ENCODE results near the gene MAP3K10. TPM values are rescaled to one million over a fixed set of nuclear protein-coding genes. Genes with fewer than 3 reads are reported as not detected.

The MAP3K10 gene
- total RNA-seq, 1 experiment from 2014 or later = 11.2 TPM

DNA sequence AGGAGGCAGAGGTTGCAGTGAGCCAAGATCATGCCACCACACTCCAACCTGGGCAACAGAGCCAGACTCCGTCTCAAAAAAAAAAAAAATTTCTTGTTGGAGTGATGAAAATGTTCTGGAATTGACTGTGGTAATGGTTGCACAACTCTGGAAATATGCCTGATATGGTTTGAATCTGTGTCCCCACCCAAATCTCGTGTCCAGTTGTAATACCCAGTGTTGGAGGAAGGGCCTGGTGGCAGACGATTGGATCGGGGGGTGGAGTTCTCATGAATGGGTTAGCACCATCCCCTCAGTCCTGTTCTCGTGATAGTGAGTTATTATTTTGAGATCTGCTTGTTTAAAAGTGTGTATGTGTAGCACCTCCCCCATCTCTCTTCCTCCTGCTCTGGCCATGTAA is 41.1 kb upstream of the MAP3K10 start:
- no peak for ATAC-seq
- TF ChIP-seq EZH2 (IDR thresholded peaks at IDR 0.05; ENCODE audit: low read length, unreplicated experiment) (no peak), EZH2phosphoT487 (IDR thresholded peaks at IDR 0.05; ENCODE audit: borderline replicate concordance, low read length) (no peak)
- TF ChIP-seq, protein P1, sequence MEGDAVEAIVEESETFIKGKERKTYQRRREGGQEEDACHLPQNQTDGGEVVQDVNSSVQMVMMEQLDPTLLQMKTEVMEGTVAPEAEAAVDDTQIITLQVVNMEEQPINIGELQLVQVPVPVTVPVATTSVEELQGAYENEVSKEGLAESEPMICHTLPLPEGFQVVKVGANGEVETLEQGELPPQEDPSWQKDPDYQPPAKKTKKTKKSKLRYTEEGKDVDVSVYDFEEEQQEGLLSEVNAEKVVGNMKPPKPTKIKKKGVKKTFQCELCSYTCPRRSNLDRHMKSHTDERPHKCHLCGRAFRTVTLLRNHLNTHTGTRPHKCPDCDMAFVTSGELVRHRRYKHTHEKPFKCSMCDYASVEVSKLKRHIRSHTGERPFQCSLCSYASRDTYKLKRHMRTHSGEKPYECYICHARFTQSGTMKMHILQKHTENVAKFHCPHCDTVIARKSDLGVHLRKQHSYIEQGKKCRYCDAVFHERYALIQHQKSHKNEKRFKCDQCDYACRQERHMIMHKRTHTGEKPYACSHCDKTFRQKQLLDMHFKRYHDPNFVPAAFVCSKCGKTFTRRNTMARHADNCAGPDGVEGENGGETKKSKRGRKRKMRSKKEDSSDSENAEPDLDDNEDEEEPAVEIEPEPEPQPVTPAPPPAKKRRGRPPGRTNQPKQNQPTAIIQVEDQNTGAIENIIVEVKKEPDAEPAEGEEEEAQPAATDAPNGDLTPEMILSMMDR (conservative IDR thresholded peaks at IDR 0.05; ENCODE audit: low read depth, low read length) = no peak
- peaks cover 10% of the 10 kb centered on the region for H3K4me1 ChIP-seq (ENCODE audit: insufficient read depth, low read length)
- H3K36me3 ChIP-seq (ENCODE audit: low read depth, low read length) = no peaks in the 10 kb centered on the region
- POLR2A ChIA-PET (ENCODE audit: unreplicated experiment) = no interaction called here
- no peaks in the 10 kb centered on the region for H3K9me2 ChIP-seq (replicated peaks; ENCODE audit: low read length)
- H2AFZ ChIP-seq (ENCODE audit: low read length) = no peak overlapping the region
- no peak overlapping the region for H3K27ac ChIP-seq (ENCODE audit: low read length)
- no peak overlapping the region for H3K4me2 ChIP-seq (ENCODE audit: low read length)
- CTCF ChIA-PET = no interaction called here
- intact Hi-C loops (cut with micrococcal nuclease) = no loop called here
- no peaks in the 10 kb centered on the region for H3K9me3 ChIP-seq (ENCODE audit: low read length)
- no TSS peak for BruUV-seq (replicated peaks)
- H3K27me3 ChIP-seq (ENCODE audit: low read length) = no peaks in the 10 kb centered on the region
- no peaks in the 10 kb centered on the region for H3F3A ChIP-seq (ENCODE audit: low read length, unreplicated experiment)
- H4K20me1 ChIP-seq (ENCODE audit: low read length) = no peaks in the 10 kb centered on the region
- no peaks in the 10 kb centered on the region for H3K79me2 ChIP-seq (ENCODE audit: low read length)
- no peak overlapping the region for H3K4me3 ChIP-seq (ENCODE audit: low read length)
- no peak for DNase-seq
- no peak overlapping the region for H3K9ac ChIP-seq (ENCODE audit: low read length)

GRCh38 chr19:40154121-40154680 is 37.0 kb upstream of the MAP3K10 start:
- H3K27ac ChIP-seq (ENCODE audit: low read length) = no peak overlapping the region
- H3K9ac ChIP-seq (ENCODE audit: low read length) = no peak overlapping the region
- no TSS peak for BruUV-seq (replicated peaks)
- DNase-seq = no peak
- H3K4me2 ChIP-seq (ENCODE audit: low read length) = no peak overlapping the region
- no peaks in the 10 kb centered on the region for H3K36me3 ChIP-seq (ENCODE audit: low read depth, low read length)
- no peaks in the 10 kb centered on the region for H4K20me1 ChIP-seq (ENCODE audit: low read length)
- H3K27me3 ChIP-seq (ENCODE audit: low read length) = no peaks in the 10 kb centered on the region
- intact Hi-C loops (cut with micrococcal nuclease) = no loop called here
- TF ChIP-seq EZH2 (IDR thresholded peaks at IDR 0.05; ENCODE audit: low read length, unreplicated experiment) (no peak), EZH2phosphoT487 (IDR thresholded peaks at IDR 0.05; ENCODE audit: borderline replicate concordance, low read length) (no peak)
- TF ChIP-seq, protein P1 (conservative IDR thresholded peaks at IDR 0.05; ENCODE audit: low read depth, low read length) = no peak
- H2AFZ ChIP-seq (ENCODE audit: low read length) = no peak overlapping the region
- H3F3A ChIP-seq (ENCODE audit: low read length, unreplicated experiment) = no peaks in the 10 kb centered on the region
- H3K9me3 ChIP-seq (ENCODE audit: low read length) = no peaks in the 10 kb centered on the region
- ChIA-PET CTCF (no interaction called here), POLR2A (ENCODE audit: unreplicated experiment) (no interaction called here)
- no peaks in the 10 kb centered on the region for H3K9me2 ChIP-seq (replicated peaks; ENCODE audit: low read length)
- H3K79me2 ChIP-seq (ENCODE audit: low read length) = no peaks in the 10 kb centered on the region
- H3K4me1 ChIP-seq (ENCODE audit: insufficient read depth, low read length) = no peaks in the 10 kb centered on the region
- no peak overlapping the region for H3K4me3 ChIP-seq (ENCODE audit: low read length)
- ATAC-seq = no peak

GRCh38 chr19:40155749-40156265 is 35.4 kb upstream of the MAP3K10 start:
- H3K36me3 ChIP-seq (ENCODE audit: low read depth, low read length) = no peaks in the 10 kb centered on the region
- H3K4me2 ChIP-seq (ENCODE audit: low read length) = no peak overlapping the region
- BruUV-seq (replicated peaks) = no TSS peak
- ATAC-seq (no peak), DNase-seq (peak; percentile 32)
- no peak overlapping the region for H3K4me3 ChIP-seq (ENCODE audit: low read length)
- intact Hi-C loops (cut with micrococcal nuclease) = no loop called here
- no peaks in the 10 kb centered on the region for H3K27me3 ChIP-seq (ENCODE audit: low read length)
- H2AFZ ChIP-seq (ENCODE audit: low read length) = no peak overlapping the region
- H3K9ac ChIP-seq (ENCODE audit: low read length) = no peak overlapping the region
- no peaks in the 10 kb centered on the region for H4K20me1 ChIP-seq (ENCODE audit: low read length)
- POLR2A ChIA-PET (ENCODE audit: unreplicated experiment) = no interaction called here
- H3F3A ChIP-seq (ENCODE audit: low read length, unreplicated experiment) = no peaks in the 10 kb centered on the region
- no peaks in the 10 kb centered on the region for H3K9me2 ChIP-seq (replicated peaks; ENCODE audit: low read length)
- CTCF ChIA-PET = no interaction called here
- H3K9me3 ChIP-seq (ENCODE audit: low read length) = no peaks in the 10 kb centered on the region
- no peak overlapping the region for H3K27ac ChIP-seq (ENCODE audit: low read length)
- TF ChIP-seq, protein P1 (conservative IDR thresholded peaks at IDR 0.05; ENCODE audit: low read depth, low read length) = peak; percentile 34; the same call in 1 of the 2 replicates
- TF ChIP-seq EZH2phosphoT487 (IDR thresholded peaks at IDR 0.05; ENCODE audit: borderline replicate concordance, low read length) (no peak), EZH2 (IDR thresholded peaks at IDR 0.05; ENCODE audit: low read length, unreplicated experiment) (no peak)
- no peaks in the 10 kb centered on the region for H3K4me1 ChIP-seq (ENCODE audit: insufficient read depth, low read length)
- H3K79me2 ChIP-seq (ENCODE audit: low read length) = no peaks in the 10 kb centered on the region
